Caki2 (cell line): ENCODE results near the gene VEZF1. TPM values are rescaled to one million over a fixed set of nuclear protein-coding genes. Genes with fewer than 3 reads are reported as not detected.

Experiments
- DNase-seq: peaks from one replicate; pipeline ENCODE4 v3.0.0-alpha.2; 2015; ENCODE audit warnings: low read depth
- in situ Hi-C: cut with HindIII; loops from 2 replicates; pipeline ENCODE4 v1.10.0; 2016; ENCODE audit warnings: low sequenced_read_pairs, low pct_unique_long_range_greater_than_20kb, mixed read lengths
- total RNA-seq: library from RNA; depleted of rRNA; stranded (reverse); fragments of >200 nt; shearing (Covaris generic); gene quantifications from 2 replicates; pipeline ENCODE4 v1.2.3, GENCODE V29; 2014; ENCODE audit warnings: low replicate concordance

The VEZF1 gene
- total RNA-seq, 1 experiment from 2014 or later, result 44.0 TPM

DNA sequence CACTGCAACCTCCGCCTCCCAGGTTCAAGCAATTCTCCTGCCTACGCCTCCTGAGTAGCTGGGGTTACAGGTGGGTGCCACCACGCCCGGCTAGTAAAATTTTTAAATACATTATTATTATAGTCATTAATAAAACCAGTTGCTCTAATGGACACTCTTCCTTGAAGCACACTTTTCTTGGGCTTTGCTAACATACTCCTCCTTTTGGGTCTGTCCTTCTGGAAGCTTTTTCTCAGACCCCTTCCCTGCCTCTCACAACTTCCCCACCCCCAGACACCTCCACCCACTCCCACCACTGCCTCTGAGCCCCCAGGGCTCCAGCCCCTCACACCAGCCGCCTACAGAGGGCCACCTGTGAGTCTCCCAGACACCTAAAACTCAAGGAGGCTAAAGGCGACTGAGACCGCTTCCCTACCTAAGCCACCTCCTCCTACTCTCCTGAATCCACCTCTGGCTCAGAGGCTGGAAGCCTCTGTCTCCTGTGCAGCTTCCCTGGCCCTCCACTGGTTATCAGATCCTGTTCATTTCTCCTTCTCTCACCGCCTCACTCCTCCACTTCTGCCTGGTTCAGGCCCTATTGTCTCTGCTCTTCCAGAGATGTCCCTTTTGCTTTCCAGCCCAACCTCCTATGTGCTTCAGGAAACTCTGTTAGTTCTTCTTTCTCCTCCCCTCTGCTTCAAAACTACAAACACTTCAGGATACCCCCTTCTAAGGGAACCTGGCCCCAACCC is 30.8 kb downstream of the VEZF1 start:
- in situ Hi-C loops, result no loop called here
- no peak for DNase-seq

DNA sequence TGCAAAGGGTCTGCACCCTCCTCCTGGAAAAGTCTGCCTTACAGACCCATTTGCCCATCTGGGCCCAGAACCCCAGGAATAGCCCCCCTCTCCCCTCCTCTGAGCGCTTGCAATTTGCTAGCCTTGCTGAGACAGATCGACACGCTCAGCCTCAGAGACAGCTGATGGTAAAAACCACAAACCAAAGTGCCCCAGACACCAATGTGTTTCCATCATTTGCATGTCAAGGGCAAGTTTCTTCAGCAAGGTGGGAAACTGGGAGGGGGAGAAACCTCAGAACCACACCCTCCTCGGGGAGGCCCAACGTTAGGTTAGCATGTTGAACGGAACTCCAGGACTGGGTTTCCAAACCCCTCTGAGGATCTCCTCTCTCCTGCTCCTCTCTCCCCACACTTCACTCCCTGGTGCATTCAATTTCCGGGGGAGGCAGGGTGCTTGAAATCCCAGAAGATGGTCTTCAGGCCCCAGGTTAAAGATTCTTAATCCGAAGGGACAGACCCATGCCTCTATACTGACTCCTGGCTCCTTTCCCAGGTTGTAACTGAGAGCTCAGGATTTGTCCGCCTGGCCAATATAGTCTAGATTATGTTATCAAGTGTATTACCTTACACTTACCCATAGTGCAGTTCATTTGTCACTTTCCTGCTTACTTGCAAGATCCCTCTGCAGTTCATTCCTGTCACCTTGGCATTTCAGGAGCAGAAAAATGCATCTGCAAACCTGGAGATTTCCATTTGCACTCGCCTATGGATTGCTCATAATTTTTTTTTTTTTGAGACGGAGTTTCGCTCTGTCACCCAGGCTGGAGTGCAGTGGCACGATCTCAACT is 31.5 kb downstream of the VEZF1 start:
- in situ Hi-C loops, result no loop called here
- no peak for DNase-seq

DNA sequence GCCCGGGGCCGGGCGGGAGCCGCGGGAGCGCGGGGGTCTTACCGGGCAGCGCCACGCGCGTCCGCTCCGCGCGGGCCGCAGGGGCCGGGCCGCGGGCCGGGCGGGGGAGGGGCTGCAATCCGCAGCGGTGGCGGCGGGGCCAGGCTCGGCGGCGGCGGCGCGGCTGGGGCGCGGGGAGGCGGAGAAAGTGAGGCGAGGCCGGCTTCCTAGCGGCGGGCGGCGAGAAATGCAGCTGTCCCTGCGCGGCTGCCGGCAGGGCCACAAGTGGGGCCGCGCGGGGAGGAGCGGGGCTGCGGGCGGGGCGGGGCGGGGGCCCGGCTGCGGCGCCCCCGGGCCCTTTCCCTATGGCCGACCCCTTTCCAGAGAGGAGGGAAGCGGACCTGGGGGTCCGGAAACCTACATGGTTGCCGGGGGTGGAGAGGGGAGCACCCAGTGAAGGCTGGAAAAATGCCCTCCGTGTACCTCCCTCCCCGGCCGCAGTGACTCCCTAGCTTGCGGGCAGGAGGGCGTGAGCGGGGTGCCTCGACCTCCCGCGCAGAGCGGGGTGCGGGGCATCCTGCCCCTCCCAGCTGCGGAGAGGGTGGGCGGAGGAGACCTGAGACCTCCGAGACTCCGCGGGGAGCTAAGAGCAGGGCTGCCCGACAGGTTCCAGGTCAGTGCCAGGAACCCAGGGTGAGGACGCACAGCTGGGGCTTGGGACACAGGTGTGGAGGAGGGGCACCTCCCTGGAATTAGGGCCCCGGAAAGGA is 32.7 kb downstream of the VEZF1 start, which contains the start of gene CUEDC1:
Gene CUEDC1 (minus strand): TSS at position 230 of the 749 bp plus-strand sequence. CDS start 69,848 bp downstream, outside the sequence.
- peak; percentile 23 for DNase-seq
- in situ Hi-C loops, result no loop called here

DNA sequence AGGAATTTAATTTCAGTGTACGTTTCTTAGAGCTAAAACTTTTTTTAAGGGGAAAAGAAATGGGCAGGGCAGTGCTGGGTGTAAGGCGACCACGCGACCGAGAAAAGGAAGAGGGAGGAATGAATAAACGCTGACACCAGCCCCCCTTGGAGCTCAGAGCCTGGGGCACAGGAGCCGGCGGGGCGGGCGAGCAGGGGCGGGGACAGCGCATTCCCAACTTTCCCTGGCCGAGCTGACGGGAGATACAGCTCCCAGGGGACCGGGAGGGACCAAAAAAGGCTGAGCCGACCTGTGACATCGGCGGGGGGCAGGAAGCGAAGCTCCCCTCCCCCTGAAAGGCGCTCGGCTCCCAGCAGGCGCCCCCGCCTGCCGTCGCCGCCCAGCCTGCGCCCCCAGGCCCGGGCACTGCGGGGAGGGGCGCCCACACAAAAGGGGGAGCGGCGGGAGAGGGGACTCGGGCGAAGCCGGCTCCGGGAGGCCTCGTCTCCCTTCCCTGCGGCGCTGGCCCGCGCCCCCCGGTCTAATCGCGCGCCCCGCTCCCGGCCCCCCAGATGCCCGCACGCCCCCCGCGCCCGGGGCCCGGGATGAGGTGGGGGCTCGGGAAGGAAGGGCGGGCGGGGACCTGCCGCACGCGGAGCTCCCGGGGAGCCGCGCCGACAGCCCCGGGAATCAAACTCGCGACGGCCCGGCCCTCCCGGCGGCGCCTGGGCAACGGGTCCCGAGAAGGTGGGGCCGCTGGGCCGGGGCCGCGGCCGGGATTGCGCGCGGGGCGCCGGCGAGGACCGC is 33.5 kb downstream of the VEZF1 start:
- in situ Hi-C loops, result no loop called here
- peak; percentile 76 for DNase-seq

DNA sequence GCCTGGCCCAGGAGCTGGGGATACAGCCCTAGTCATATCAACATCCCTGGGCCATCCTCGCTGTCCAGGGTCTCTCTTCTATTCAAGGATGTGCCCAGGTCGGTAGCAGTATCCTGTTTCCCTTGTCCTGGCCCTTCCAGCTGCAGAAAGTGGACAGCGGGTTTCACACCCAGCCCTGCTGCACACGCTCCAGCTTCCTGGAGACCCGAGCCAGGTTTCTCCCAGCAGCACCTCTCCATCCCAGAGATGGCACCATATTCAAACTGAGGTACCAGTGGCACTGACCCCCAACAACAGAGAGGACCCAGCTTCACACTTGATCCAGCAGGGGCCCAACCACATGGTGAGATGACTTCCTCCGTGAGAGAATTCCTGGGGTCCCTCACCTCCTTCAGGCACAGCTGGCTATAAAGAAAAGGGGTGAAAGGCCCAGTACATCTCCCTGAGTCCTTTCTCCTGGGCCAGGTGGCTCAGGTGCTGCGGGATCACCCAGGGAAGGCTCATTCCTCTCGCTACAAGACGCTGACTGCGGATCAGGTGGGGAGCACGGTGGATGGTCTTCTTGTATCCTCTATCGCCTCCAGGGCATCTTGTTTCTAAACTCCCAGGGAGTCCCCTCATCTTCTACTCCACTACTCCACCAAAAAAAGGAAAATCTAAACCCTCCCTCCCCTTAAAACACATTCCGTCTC is 34.2 kb downstream of the VEZF1 start:
- in situ Hi-C loops, result no loop called here

DNA sequence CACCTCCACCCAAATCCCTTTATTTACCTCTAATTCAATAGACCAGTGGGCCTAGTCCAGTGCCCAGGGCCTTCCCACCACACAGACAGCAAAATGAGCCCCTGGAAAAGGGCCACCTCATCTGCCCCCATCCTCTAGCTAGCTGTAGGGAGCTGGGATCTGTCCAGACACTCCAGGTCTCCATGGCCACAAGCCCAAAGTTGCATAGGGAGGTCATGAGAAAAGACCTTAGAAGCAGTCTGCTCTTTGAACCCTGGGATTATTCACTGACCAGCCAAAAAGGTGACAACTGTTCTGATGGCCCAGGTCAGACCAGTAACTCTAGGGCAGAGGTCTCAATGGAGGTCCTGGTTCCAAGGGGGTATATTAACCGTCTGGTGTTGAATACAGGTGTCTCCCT is 34.8 kb downstream of the VEZF1 start:
- in situ Hi-C loops, result no loop called here

More for the DNA sequence above, 34.2 kb downstream of the VEZF1 start:
- DNase-seq, result no peak

DNA sequence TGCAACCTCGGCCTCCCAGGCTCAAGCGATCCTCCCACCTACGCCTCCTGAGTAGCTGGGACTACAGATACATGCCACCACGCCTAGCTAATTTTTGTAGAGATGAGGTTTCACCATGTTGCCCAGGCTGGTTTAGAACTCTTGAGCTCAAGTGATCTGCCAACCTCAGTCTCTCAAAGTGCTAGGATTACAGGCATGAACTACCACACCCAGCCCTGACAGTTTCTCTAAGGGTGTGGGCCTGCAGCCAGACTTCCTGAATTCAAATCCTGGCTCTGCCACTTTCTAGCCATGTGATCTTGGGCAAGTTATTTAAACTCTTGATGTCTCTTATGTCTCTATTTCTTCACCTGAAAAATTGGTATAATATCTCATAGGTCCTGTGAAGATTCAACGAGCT is 38.4 kb downstream of the VEZF1 start:
- no peak for DNase-seq
- in situ Hi-C loops, result no loop called here

More for the DNA sequence above, 34.8 kb downstream of the VEZF1 start:
- DNase-seq, result no peak

DNA sequence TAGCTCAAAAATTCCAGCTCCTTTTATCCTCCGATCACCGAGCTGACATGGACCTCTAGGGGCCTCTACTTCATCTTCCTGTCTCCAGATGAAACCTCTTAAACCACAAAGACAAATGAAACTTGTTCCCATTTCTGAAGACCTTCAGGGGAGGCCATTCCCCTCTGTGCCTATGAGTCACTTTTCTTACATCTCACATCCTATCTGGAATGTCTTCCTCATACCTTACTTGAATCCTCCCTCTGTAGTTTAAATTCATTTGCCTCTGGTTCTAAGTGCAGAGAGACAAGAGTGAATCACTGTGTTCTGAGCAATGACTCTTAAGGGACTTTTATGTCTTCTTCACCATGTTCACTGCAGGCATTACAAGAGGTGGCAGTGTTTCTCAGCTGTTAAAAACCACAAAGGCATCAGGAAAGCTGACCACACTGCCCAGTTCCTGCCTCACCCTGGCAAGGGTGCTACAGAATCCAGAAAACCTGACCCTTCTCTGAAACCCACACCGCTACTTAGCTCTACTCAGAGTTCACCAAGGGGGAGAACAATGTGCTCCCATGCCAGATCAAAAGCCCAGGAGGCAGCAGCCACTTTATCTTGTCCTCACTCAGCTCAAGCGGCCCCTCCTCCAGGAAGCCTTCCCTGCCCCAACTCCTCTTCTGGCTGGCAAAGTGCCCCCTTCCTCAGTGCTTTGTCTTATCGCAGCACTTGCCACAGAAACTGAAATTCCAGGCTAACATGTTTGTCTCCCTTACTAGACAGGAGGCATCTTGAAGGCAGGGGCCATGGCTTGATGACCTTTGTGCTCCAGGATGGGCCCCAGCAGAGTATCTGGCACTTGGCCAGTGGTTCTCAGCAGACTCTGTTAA is 39.3 kb downstream of the VEZF1 start:
- peak; percentile 98 for DNase-seq
- in situ Hi-C loops, result no loop called here

DNA sequence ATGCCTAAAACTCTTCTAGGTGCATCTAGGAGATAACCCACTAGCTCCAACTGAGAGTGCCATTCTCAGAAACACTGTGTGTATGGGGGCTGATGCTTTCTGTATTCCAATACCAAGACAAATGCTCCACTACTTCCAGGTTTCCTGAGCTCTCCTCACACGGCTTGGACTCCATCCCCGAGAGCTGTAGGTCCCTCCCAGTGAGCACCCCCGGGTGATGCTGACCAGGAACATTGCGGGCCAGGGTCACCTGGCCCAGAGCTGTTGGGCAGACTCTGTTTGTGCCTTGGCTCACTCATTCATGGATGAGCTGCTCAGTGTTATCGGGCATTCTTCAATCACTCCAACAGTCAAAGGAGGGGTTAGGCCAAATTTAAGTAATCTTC is 39.9 kb downstream of the VEZF1 start:
- DNase-seq, result no peak
- in situ Hi-C loops, result no loop called here

DNA sequence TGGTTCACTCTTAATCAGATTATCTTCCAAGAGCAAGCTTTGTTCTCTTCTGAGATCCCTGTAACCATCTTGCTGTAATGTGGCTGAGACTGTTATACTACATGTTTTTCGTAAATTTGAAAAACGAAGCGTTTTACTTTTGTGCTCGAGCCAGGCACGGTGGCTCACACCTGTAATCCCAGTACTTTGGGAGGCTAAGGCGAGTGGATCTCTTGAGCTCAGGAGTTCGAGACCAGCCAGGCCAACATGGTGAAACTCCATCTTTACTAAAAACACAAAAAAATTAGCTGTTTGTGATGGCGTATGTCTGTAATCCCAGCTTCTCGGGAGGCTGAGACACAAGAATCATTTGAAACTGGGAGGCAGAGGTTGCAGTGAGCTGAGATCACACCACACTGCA is 40.7 kb downstream of the VEZF1 start:
- DNase-seq, result no peak
- in situ Hi-C loops, result no loop called here

DNA sequence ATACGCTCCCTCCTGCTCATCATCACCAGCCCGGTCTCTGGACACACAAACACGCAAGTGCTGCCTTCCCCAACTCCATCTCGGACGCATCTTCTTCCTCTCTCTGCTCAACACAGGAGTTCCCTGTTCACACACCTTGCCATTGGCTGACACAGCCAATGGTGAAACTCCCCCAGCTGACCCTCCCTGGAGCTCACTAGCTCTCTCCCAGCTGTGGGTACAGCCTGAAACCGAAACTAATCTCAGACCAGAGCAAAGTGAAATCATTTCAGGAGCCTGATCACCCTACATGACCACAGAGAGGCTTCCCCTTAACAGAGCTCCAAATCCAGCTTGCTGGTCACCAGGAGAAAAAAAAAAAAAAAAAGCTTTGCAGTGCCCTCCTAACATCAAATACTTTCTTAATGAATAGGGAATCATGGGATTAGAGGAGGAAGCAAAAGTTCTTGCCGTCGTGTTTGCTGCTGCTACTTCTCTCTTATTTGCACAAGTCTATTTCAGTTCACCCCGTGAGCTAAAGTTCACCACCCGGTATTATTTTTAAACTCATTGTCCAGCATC is 41.2 kb downstream of the VEZF1 start:
- in situ Hi-C loops, result no loop called here
- DNase-seq, result no peak

DNA sequence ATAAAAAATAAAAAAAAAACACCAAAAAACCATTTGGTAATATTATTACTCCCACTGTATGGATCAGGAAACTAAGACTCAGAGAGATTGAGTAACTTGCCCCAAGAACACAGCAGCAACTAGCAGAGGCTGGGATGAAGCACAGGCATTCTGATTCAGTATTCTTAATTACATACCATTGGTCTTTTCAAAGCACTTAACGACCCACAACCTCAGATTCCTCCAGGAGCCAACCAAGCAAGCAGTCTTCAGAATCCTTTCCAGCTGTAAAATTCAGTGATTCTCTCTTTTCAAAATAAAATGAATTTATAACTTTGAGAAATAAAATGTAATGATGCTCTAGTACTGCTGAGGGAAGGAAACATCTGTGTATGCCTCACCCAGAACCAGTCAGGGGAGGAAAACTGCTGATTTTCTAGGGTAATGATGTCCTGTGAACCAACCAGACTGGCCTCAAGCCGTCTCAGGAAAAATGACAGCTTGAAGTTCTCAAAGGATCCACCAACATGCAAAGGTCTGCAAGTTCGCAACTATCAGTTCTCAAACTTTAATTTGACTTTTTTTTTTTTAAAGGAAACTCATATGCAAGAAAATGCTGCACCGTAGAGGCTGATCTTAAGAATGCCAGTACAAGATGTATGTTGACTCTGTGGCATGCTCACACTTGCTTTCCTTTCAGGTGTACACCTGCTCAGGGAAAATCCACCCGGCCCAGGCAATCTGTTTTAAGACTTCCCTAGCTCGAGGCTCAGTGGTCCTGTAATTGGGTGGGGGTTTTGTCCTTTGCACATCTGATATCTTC is 41.9 kb downstream of the VEZF1 start:
- in situ Hi-C loops, result no loop called here
- DNase-seq, result no peak

DNA sequence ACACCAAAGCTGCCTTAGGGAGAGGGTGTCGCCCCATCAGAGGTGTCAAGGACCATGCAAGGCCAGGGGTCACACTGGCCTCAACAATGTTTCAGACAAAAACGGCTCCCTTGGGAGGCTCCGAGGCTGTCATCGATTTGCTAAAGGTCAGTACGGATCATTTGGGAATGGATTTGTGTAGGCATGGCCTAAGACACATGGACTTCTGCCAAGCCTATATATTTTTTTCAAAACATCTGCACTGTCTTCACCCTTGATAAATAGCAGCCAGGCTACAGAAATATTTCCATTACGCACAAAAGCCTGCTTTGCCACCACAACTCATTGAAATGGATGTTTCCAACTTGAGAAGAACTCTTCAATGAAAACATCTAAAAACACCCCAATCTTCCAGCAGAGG is 43.1 kb downstream of the VEZF1 start:
- DNase-seq, result no peak
- in situ Hi-C loops, result no loop called here

DNA sequence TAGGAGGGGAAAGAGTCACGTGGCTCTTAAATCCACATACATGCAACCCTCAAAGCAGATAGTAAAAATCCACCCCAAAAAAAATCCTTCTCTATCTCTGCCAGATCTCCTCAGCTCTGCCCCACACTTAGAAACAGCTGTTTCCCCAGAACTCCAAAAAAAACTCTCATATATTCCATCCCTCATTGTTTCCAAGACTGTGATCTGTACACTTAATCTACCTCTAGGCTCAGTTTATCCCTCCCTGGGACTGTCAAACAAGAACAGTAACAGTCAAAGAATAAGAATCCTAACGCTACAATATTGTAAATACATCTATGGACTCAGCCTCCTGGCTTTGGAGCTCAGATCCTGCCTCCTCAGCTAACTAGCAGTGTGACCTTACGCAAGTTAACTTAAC is 44.4 kb downstream of the VEZF1 start:
- in situ Hi-C loops, result no loop called here
- DNase-seq, result no peak

DNA sequence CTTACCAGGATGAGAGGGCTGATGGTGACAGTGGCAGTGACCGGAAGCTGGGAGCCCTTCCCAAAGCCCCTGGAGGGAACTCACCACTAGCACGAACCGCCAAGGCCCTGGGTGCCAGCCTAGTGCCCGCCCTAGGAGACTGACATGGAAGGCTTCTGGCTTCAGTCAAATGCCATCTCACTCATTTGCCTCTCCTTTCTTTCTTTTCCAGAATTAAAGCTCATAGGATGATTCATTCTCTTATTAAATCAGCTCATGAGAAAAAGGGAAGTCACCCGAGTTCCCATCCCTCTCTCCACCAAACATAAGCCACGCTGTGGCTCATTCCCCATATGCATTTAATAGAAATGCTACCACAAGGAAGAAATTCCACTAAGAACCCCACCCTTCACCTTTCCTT is 44.9 kb downstream of the VEZF1 start:
- DNase-seq, result no peak
- in situ Hi-C loops, result no loop called here
